HepG2 (cell line): ENCODE data around the gene LAG3. TPM values are rescaled to one million over a fixed set of nuclear protein-coding genes. Genes with fewer than 3 reads are reported as not detected.

ENCODE experiments used
- CBFB ChIP-seq: sonication (generic); formaldehyde crosslinking; IDR thresholded peaks from 2 replicates; pipeline ENCODE4 v1.4.0; 2020; ENCODE audit warnings: missing genetic modification reagents
- CBX5 ChIP-seq: sonication (generic); formaldehyde crosslinking; IDR thresholded peaks from 2 replicates; pipeline ENCODE4 v1.4.0; 2020; ENCODE audit warnings: missing genetic modification reagents, borderline replicate concordance
- CHCHD3 ChIP-seq: sonication (generic); formaldehyde crosslinking; IDR thresholded peaks from 2 replicates; pipeline ENCODE4 v1.8.0; 2022; ENCODE audit warnings: mild to moderate bottlenecking, missing genetic modification reagents, moderate library complexity
- ELF3 ChIP-seq: IDR thresholded peaks from 2 replicates; pipeline ENCODE4 v1.6.1; 2016; ENCODE audit warnings: missing genetic modification reagents, missing compliant biosample characterization
- HDAC1 ChIP-seq: sonication (generic); formaldehyde crosslinking; IDR thresholded peaks from 2 replicates; pipeline ENCODE4 v1.5.1; 2020; ENCODE audit warnings: mild to moderate bottlenecking, missing genetic modification reagents
- HNRNPLL ChIP-seq: fragments of 200-400 bp; formaldehyde crosslinking; IDR thresholded peaks from 2 replicates; pipeline ENCODE4 v1.6.1; 2017; ENCODE audit warnings: mild to moderate bottlenecking, low read depth, low read length; ENCODE audit not compliant: poor library complexity, severe bottlenecking
- KDM5A ChIP-seq: fragments of 200-600 bp; sonication (generic); IDR thresholded peaks from 2 replicates; pipeline ENCODE4 v1.7.0; 2018; ENCODE audit warnings: antibody characterized with exemption, mild to moderate bottlenecking, low read length, borderline replicate concordance
- MAX ChIP-seq: IDR thresholded peaks from 2 replicates; pipeline ENCODE4 v1.6.1; 2012; ENCODE audit warnings: inconsistent platforms
- RELA ChIP-seq: sonication (generic); formaldehyde crosslinking; IDR thresholded peaks from 2 replicates; pipeline ENCODE4 v1.4.0; 2020; ENCODE audit warnings: missing genetic modification reagents
- SKIL ChIP-seq: sonication (generic); formaldehyde crosslinking; IDR thresholded peaks from 2 replicates; pipeline ENCODE4 v1.8.0; 2022; ENCODE audit warnings: missing genetic modification reagents, mild to moderate bottlenecking, moderate library complexity, borderline replicate concordance
- THAP11 ChIP-seq: IDR thresholded peaks from 2 replicates; pipeline ENCODE4 v1.6.1; 2016; ENCODE audit warnings: missing biosample characterization, missing genetic modification reagents
- ZBTB2 ChIP-seq: sonication (generic); formaldehyde crosslinking; IDR thresholded peaks from 2 replicates; pipeline ENCODE4 v1.8.0; 2022; ENCODE audit warnings: low read depth, missing genetic modification reagents
- ZBTB20 ChIP-seq: sonication (generic); formaldehyde crosslinking; IDR thresholded peaks from 2 replicates; pipeline ENCODE4 v1.8.1; 2023; ENCODE audit warnings: missing genetic modification reagents, low read depth, mild to moderate bottlenecking, borderline replicate concordance
- ZBTB43 ChIP-seq: sonication (generic); formaldehyde crosslinking; conservative IDR thresholded peaks from 2 replicates; pipeline ENCODE4 v1.4.0; 2020; ENCODE audit warnings: missing genetic modification reagents
- ZNF34 ChIP-seq: sonication (generic); formaldehyde crosslinking; IDR thresholded peaks from 2 replicates; pipeline ENCODE4 v1.4.0; 2020; ENCODE audit warnings: mild to moderate bottlenecking, missing genetic modification reagents, borderline replicate concordance
- ZSCAN5A ChIP-seq: sonication (generic); formaldehyde crosslinking; IDR thresholded peaks from 2 replicates; pipeline ENCODE4 v1.8.0; 2022; ENCODE audit warnings: mild to moderate bottlenecking, missing genetic modification reagents, borderline replicate concordance
- polyA plus RNA-seq, 8 experiments: library from polyadenylated mRNA; depleted of rRNA in 3 of 8; stranded (reverse) in 7 of 8; unstranded in 1 of 8; fragments of >200 nt; fragmentation: Illumina TruSeq in 4 of 8; extraction: Trizol in 4 of 8; gene quantifications; 2 replicates each; pipeline versions ENCODE4 v1.2.1 to v1.2.3, GENCODE V29; 2011 to 2016; ENCODE audit warnings: low read depth in 4 of 8, missing spikeins in 1 of 8, mixed read lengths in 1 of 8; ENCODE audit not compliant: insufficient read depth in 1 of 8
- total RNA-seq, 5 experiments: library from RNA; depleted of rRNA; stranded (reverse); fragments of >200 nt; fragmentation: Illumina TruSeq; extraction: Trizol; gene quantifications; 2 replicates each; pipeline ENCODE4 v1.2.3, GENCODE V29; 2016; ENCODE audit warnings: low read depth in 1 of 5
- TF ChIP-seq, protein P1 (sequence below): IDR thresholded peaks from 2 replicates; pipeline ENCODE4 v1.6.1; 2012; ENCODE audit warnings: low read depth, low read length, improper control_type of control experiment
- TF ChIP-seq, protein P2 (sequence below): IDR thresholded peaks from 2 replicates; pipeline ENCODE4 v1.6.1; 2016; ENCODE audit warnings: mild to moderate bottlenecking, missing biosample characterization, missing genetic modification reagents

The LAG3 gene
- total and polyA plus RNA-seq, 2 of the 13 experiments (the other 11 are each of a cell fraction or from before 2014, with no cell fraction given): 0.11 to 0.26 TPM

- TF ChIP-seq CBX5 (CRISPR knock-in tag): peak; percentile 92; the same call in 1 of the 2 replicates
- TF ChIP-seq ELF3 (CRISPR knock-in tag): peak; percentile 76
- TF ChIP-seq ZNF34 (CRISPR knock-in tag): no peak
- TF ChIP-seq CBFB (CRISPR knock-in tag): peak; percentile 73
- TF ChIP-seq HNRNPLL: peak; percentile 65
- TF ChIP-seq ZBTB2 (CRISPR knock-in tag): no peak
- TF ChIP-seq CHCHD3 (CRISPR knock-in tag): no peak; the same call in 1 of the 2 replicates
- TF ChIP-seq, protein P1, sequence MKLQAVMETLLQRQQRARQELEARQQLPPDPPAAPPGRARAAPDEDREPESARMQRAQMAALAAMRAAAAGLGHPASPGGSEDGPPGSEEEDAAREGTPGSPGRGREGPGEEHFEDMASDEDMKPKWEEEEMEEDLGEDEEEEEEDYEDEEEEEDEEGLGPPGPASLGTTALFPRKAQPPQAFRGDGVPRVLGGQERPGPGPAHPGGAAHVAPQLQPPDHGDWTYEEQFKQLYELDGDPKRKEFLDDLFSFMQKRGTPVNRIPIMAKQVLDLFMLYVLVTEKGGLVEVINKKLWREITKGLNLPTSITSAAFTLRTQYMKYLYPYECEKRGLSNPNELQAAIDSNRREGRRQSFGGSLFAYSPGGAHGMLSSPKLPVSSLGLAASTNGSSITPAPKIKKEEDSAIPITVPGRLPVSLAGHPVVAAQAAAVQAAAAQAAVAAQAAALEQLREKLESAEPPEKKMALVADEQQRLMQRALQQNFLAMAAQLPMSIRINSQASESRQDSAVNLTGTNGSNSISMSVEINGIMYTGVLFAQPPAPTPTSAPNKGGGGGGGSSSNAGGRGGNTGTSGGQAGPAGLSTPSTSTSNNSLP: no peak
- TF ChIP-seq ZBTB20 (CRISPR knock-in tag): 0 out of 2 replicates have a peak, but pooled peaks have one; percentile 59
- peak; percentile 65; the same call in 1 of the 2 replicates for TF ChIP-seq RELA (CRISPR knock-in tag)
- TF ChIP-seq MAX: peak; percentile 86
- TF ChIP-seq HDAC1 (CRISPR knock-in tag): peak; percentile 75
- TF ChIP-seq SKIL (CRISPR knock-in tag): peak; percentile 80
- TF ChIP-seq KDM5A: peak; percentile 45; the same call in 1 of the 2 replicates
- TF ChIP-seq, protein P2, sequence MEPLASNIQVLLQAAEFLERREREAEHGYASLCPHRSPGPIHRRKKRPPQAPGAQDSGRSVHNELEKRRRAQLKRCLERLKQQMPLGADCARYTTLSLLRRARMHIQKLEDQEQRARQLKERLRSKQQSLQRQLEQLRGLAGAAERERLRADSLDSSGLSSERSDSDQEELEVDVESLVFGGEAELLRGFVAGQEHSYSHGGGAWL (CRISPR knock-in tag): peak; percentile 68; the same call in 1 of the 2 replicates
- TF ChIP-seq ZSCAN5A (CRISPR knock-in tag): 0 out of 2 replicates have a peak, but pooled peaks have one; percentile 41
- TF ChIP-seq THAP11: peak; percentile 71
- peak; percentile 94 for TF ChIP-seq ZBTB43 (CRISPR knock-in tag)
Measured at GRCh38 chr12:6778574-6779550, 6.5 kb downstream of the LAG3 start (continued).
